GM19395 (cell line): ENCODE data around the gene KCNAB2.

Source experiments
- ATAC-seq: cut with Tn5 transposase; IDR thresholded peaks from one replicate; pipeline ENCODE4 v1.9.1; 2021; ENCODE audit warnings: mild to moderate bottlenecking, moderate library complexity; ENCODE audit not compliant: unreplicated experiment

The KCNAB2 gene

GRCh38 chr1:6106321-6106731 is 60.6 kb downstream of the KCNAB2 start:
- ATAC-seq = no peak

GRCh38 chr1:6106977-6107376 is 61.3 kb downstream of the KCNAB2 start:
- ATAC-seq = no peak

GRCh38 chr1:6107409-6108356 is 62.0 kb downstream of the KCNAB2 start:
- ATAC-seq = no peak

GRCh38 chr1:6108476-6108875 is 62.8 kb downstream of the KCNAB2 start:
- no peak for ATAC-seq

GRCh38 chr1:6108937-6109614 is 63.4 kb downstream of the KCNAB2 start:
- no peak for ATAC-seq

GRCh38 chr1:6109688-6110087 is 64.0 kb downstream of the KCNAB2 start:
- no peak for ATAC-seq

GRCh38 chr1:6110326-6110725 is 64.6 kb downstream of the KCNAB2 start:
- no peak for ATAC-seq

GRCh38 chr1:6111571-6111970 is 65.9 kb downstream of the KCNAB2 start:
- ATAC-seq = no peak

- no peak for ATAC-seq
Measured at GRCh38 chr1:6111991-6112689, 66.5 kb downstream of the KCNAB2 start.

GRCh38 chr1:6112690-6113005 is 67.0 kb downstream of the KCNAB2 start:
- ATAC-seq = no peak

GRCh38 chr1:6113116-6113515 is 67.4 kb downstream of the KCNAB2 start:
- no peak for ATAC-seq

GRCh38 chr1:6113745-6114144 is 68.1 kb downstream of the KCNAB2 start:
- ATAC-seq = no peak

GRCh38 chr1:6116137-6116536 is 70.4 kb downstream of the KCNAB2 start:
- no peak for ATAC-seq

- no peak for ATAC-seq
Measured at GRCh38 chr1:6117064-6117463, 71.4 kb downstream of the KCNAB2 start.

GRCh38 chr1:6117624-6118023 is 71.9 kb downstream of the KCNAB2 start:
- no peak for ATAC-seq

GRCh38 chr1:6118415-6118814 is 72.7 kb downstream of the KCNAB2 start:
- ATAC-seq = no peak

GRCh38 chr1:6121021-6121421 is 75.3 kb downstream of the KCNAB2 start:
- no peak for ATAC-seq

- ATAC-seq = no peak
Measured at GRCh38 chr1:6121651-6122370, 76.1 kb downstream of the KCNAB2 start.

GRCh38 chr1:6123083-6123482 is 77.4 kb downstream of the KCNAB2 start:
- no peak for ATAC-seq

- no peak for ATAC-seq
Measured at GRCh38 chr1:6123816-6124215, 78.1 kb downstream of the KCNAB2 start.

- no peak for ATAC-seq
Measured at GRCh38 chr1:6124341-6124740, 78.7 kb downstream of the KCNAB2 start.
